ENCODE measurements around the gene AGBL4.

Gene AGBL4

GRCh38 chr1:48692235-48692634, 1331.5 kb downstream of the AGBL4 start:
- Mint-ChIP-seq H3K36me3 (no peaks in the 10 kb centered on the region), H3K27ac (no peak overlapping the region), H3K27me3 (peaks cover 5% of the 10 kb centered on the region), H3K4me1 (no peaks in the 10 kb centered on the region), H3K9me3 (no peaks in the 10 kb centered on the region), H3K4me3 (no peak overlapping the region)
- DNase-seq, result no peak
- CTCF ChIA-PET, result interaction anchor here (1.9 kb wide), 1 partner anchor 14 kb away, joined by 9 read pairs; no protein-coding TSS in a partner anchor

- no peak for DNase-seq
- Mint-ChIP-seq H3K9me3 (no peaks in the 10 kb centered on the region), H3K36me3 (no peaks in the 10 kb centered on the region), H3K4me3 (no peak overlapping the region), H3K27ac (no peak overlapping the region), H3K27me3 (no peaks in the 10 kb centered on the region), H3K4me1 (no peaks in the 10 kb centered on the region)
- CTCF ChIA-PET, result interaction anchor here (1.9 kb wide), 1 partner anchor 14 kb away, joined by 9 read pairs; no protein-coding TSS in a partner anchor
Measured at GRCh38 chr1:48691429-48692001, 1332.2 kb downstream of the AGBL4 start.

GRCh38 chr1:48688102-48688760, 1335.5 kb downstream of the AGBL4 start:
- CTCF ChIA-PET, result interaction anchor here (2.6 kb wide), 1 partner anchor 10 kb away, joined by 14 read pairs; no protein-coding TSS in a partner anchor
- Mint-ChIP-seq H3K9me3 (no peaks in the 10 kb centered on the region), H3K36me3 (no peaks in the 10 kb centered on the region), H3K27ac (no peak overlapping the region), H3K27me3 (no peaks in the 10 kb centered on the region), H3K4me1 (no peaks in the 10 kb centered on the region), H3K4me3 (no peak overlapping the region)
- no peak for DNase-seq

- DNase-seq, result no peak
- CTCF ChIA-PET, result interaction anchor here (2.6 kb wide), 1 partner anchor 9 kb away, joined by 14 read pairs; no protein-coding TSS in a partner anchor
- H3K27ac Mint-ChIP-seq, result no peak overlapping the region
- H3K9me3 Mint-ChIP-seq, result no peaks in the 10 kb centered on the region
- H3K4me1 Mint-ChIP-seq, result no peaks in the 10 kb centered on the region
- no peaks in the 10 kb centered on the region for H3K27me3 Mint-ChIP-seq
- H3K36me3 Mint-ChIP-seq, result no peaks in the 10 kb centered on the region
- H3K4me3 Mint-ChIP-seq, result no peak overlapping the region
Measured at GRCh38 chr1:48687282-48688045, 1336.3 kb downstream of the AGBL4 start.

GRCh38 chr1:48686159-48686558, 1337.6 kb downstream of the AGBL4 start:
- H3K9me3 Mint-ChIP-seq, result no peaks in the 10 kb centered on the region
- CTCF ChIA-PET, result interaction anchor here (1.3 to 1.5 kb wide), 2 partner anchors 9 to 12 kb away, joined by 3 to 5 read pairs; no protein-coding TSS in a partner anchor
- H3K27ac Mint-ChIP-seq, result no peak overlapping the region
- no peak for DNase-seq
- no peaks in the 10 kb centered on the region for H3K27me3 Mint-ChIP-seq
- H3K36me3 Mint-ChIP-seq, result no peaks in the 10 kb centered on the region
- no peaks in the 10 kb centered on the region for H3K4me1 Mint-ChIP-seq
- H3K4me3 Mint-ChIP-seq, result no peak overlapping the region

- no peaks in the 10 kb centered on the region for H3K4me1 Mint-ChIP-seq
- H3K9me3 Mint-ChIP-seq, result no peaks in the 10 kb centered on the region
- no peaks in the 10 kb centered on the region for H3K27me3 Mint-ChIP-seq
- CTCF ChIA-PET, result no interaction called here
- no peak overlapping the region for H3K4me3 Mint-ChIP-seq
- no peak for DNase-seq
- H3K36me3 Mint-ChIP-seq, result no peaks in the 10 kb centered on the region
- no peak overlapping the region for H3K27ac Mint-ChIP-seq
Measured at GRCh38 chr1:48684381-48684780, 1339.4 kb downstream of the AGBL4 start.

- CTCF ChIA-PET, result no interaction called here
- Mint-ChIP-seq H3K9me3 (no peaks in the 10 kb centered on the region), H3K27ac (no peak overlapping the region), H3K4me1 (no peaks in the 10 kb centered on the region), H3K4me3 (no peak overlapping the region), H3K36me3 (no peaks in the 10 kb centered on the region), H3K27me3 (no peaks in the 10 kb centered on the region)
- DNase-seq, result no peak
Measured at GRCh38 chr1:48683839-48684238, 1339.9 kb downstream of the AGBL4 start.

GRCh38 chr1:48681476-48682305, 1342.1 kb downstream of the AGBL4 start:
- Mint-ChIP-seq H3K27ac (no peak overlapping the region), H3K9me3 (no peaks in the 10 kb centered on the region), H3K4me3 (no peak overlapping the region), H3K27me3 (no peaks in the 10 kb centered on the region), H3K4me1 (no peaks in the 10 kb centered on the region), H3K36me3 (no peaks in the 10 kb centered on the region)
- CTCF ChIA-PET, result no interaction called here
- DNase-seq, result no peak

- no peak overlapping the region for H3K4me3 Mint-ChIP-seq
- CTCF ChIA-PET, result interaction anchor here (6.6 kb wide), 1 partner anchor 138 kb away, joined by 79 read pairs; no protein-coding TSS in a partner anchor
- no peak for DNase-seq
- no peak overlapping the region for H3K27ac Mint-ChIP-seq
- no peaks in the 10 kb centered on the region for H3K36me3 Mint-ChIP-seq
- H3K9me3 Mint-ChIP-seq, result no peaks in the 10 kb centered on the region
- no peaks in the 10 kb centered on the region for H3K4me1 Mint-ChIP-seq
- no peaks in the 10 kb centered on the region for H3K27me3 Mint-ChIP-seq
Measured at GRCh38 chr1:48680411-48681035, 1343.2 kb downstream of the AGBL4 start.

GRCh38 chr1:48679859-48680258, 1343.9 kb downstream of the AGBL4 start:
- H3K27me3 Mint-ChIP-seq, result no peaks in the 10 kb centered on the region
- H3K9me3 Mint-ChIP-seq, result no peaks in the 10 kb centered on the region
- CTCF ChIA-PET, result interaction anchor here (3.2 to 6.6 kb wide), 3 partner anchors 9 to 139 kb away, joined by 14 to 79 read pairs (median 38); no protein-coding TSS in a partner anchor
- H3K4me3 Mint-ChIP-seq, result no peak overlapping the region
- H3K4me1 Mint-ChIP-seq, result no peaks in the 10 kb centered on the region
- no peak overlapping the region for H3K27ac Mint-ChIP-seq
- no peak for DNase-seq
- no peaks in the 10 kb centered on the region for H3K36me3 Mint-ChIP-seq

- Mint-ChIP-seq H3K27me3 (peaks cover 3% of the 10 kb centered on the region), H3K4me1 (no peaks in the 10 kb centered on the region), H3K36me3 (no peaks in the 10 kb centered on the region), H3K9me3 (no peaks in the 10 kb centered on the region), H3K27ac (no peak overlapping the region), H3K4me3 (no peak overlapping the region)
- CTCF ChIA-PET, result interaction anchor here (1.3 to 6.6 kb wide), 4 partner anchors 10 to 205 kb away, joined by 3 to 79 read pairs (median 26); no protein-coding TSS in a partner anchor
- DNase-seq, result no peak
Measured at GRCh38 chr1:48678710-48679505, 1344.8 kb downstream of the AGBL4 start.

GRCh38 chr1:48677306-48678287, 1346.2 kb downstream of the AGBL4 start:
- no peaks in the 10 kb centered on the region for H3K36me3 Mint-ChIP-seq
- peak; percentile 50 for DNase-seq
- peaks cover 8% of the 10 kb centered on the region for H3K27me3 Mint-ChIP-seq
- CTCF ChIA-PET, result interaction anchor here (0.8 to 6.6 kb wide), 26 partner anchors 8 to 1671 kb away, joined by 3 to 79 read pairs (median 4); no protein-coding TSS in a partner anchor
- no peaks in the 10 kb centered on the region for H3K4me1 Mint-ChIP-seq
- H3K4me3 Mint-ChIP-seq, result no peak overlapping the region
- H3K9me3 Mint-ChIP-seq, result no peaks in the 10 kb centered on the region
- no peak overlapping the region for H3K27ac Mint-ChIP-seq
